WTC11 (cell line): ENCODE measurements around the gene DUSP1. TPM values are rescaled to one million over a fixed set of nuclear protein-coding genes. Genes with fewer than 3 reads are reported as not detected.
A peak's percentile ranks its signal among the peaks of the same experiment; 100 is the strongest.

Source experiments
- AR ChIP-seq: fragments of 250-450 bp; sonication (Bioruptor Pico); IDR thresholded peaks from 2 replicates; pipeline ENCODE4 v1.9.0; 2021; ENCODE audit warnings: mild to moderate bottlenecking
- CREM ChIP-seq: sonication (generic); formaldehyde crosslinking; IDR thresholded peaks from 2 replicates; pipeline ENCODE4 v1.8.1; 2022; ENCODE audit warnings: mild to moderate bottlenecking, missing genetic modification reagents, moderate library complexity
- E2F1 ChIP-seq: sonication (generic); formaldehyde crosslinking; IDR thresholded peaks from 2 replicates; pipeline ENCODE4 v1.8.0; 2022; ENCODE audit warnings: mild to moderate bottlenecking, missing genetic modification reagents
- FOXJ3 ChIP-seq: sonication (generic); formaldehyde crosslinking; IDR thresholded peaks from 2 replicates; pipeline ENCODE4 v1.9.0; 2021; ENCODE audit warnings: missing genetic modification reagents, mild to moderate bottlenecking, borderline replicate concordance
- FOXP1 ChIP-seq: sonication (generic); formaldehyde crosslinking; IDR thresholded peaks from 2 replicates; pipeline ENCODE4 v1.8.0; 2022; ENCODE audit warnings: missing genetic modification reagents, mild to moderate bottlenecking, moderate library complexity, borderline replicate concordance
- KAT7 ChIP-seq: sonication (generic); formaldehyde crosslinking; IDR thresholded peaks from 2 replicates; pipeline ENCODE4 v1.8.1; 2023; ENCODE audit warnings: missing genetic modification reagents, mild to moderate bottlenecking, borderline replicate concordance
- MAX ChIP-seq: sonication (generic); formaldehyde crosslinking; IDR thresholded peaks from 2 replicates; pipeline ENCODE4 v1.8.0; 2022; ENCODE audit warnings: mild to moderate bottlenecking, missing genetic modification reagents
- MLX ChIP-seq: sonication (generic); formaldehyde crosslinking; IDR thresholded peaks from 2 replicates; pipeline ENCODE4 v1.8.1; 2023; ENCODE audit warnings: mild to moderate bottlenecking, missing genetic modification reagents, moderate library complexity
- NFATC4 ChIP-seq: fragments of 250-450 bp; sonication (Bioruptor Pico); IDR thresholded peaks from 2 replicates; pipeline ENCODE4 v1.9.0; 2021; ENCODE audit warnings: mild to moderate bottlenecking
- NR2C2 ChIP-seq: sonication (generic); formaldehyde crosslinking; IDR thresholded peaks from 2 replicates; pipeline ENCODE4 v1.8.0; 2022; ENCODE audit warnings: mild to moderate bottlenecking, missing genetic modification reagents
- NR3C1 ChIP-seq: sonication (generic); formaldehyde crosslinking; conservative IDR thresholded peaks from 2 replicates; pipeline ENCODE4 v1.8.1; 2023; ENCODE audit warnings: low read depth, mild to moderate bottlenecking, missing genetic modification reagents
- PRDM15 ChIP-seq: sonication (generic); formaldehyde crosslinking; IDR thresholded peaks from 2 replicates; pipeline ENCODE4 v1.8.0; 2022; ENCODE audit warnings: missing genetic modification reagents
- PREB ChIP-seq: sonication (generic); formaldehyde crosslinking; IDR thresholded peaks from 2 replicates; pipeline ENCODE4 v1.8.1; 2022; ENCODE audit warnings: mild to moderate bottlenecking, missing genetic modification reagents, moderate library complexity, borderline replicate concordance
- RORB ChIP-seq: fragments of 250-450 bp; sonication (Bioruptor Pico); IDR thresholded peaks from 2 replicates; pipeline ENCODE4 v1.9.0; 2021; ENCODE audit warnings: mild to moderate bottlenecking
- SMAD4 ChIP-seq: sonication (generic); formaldehyde crosslinking; IDR thresholded peaks from 2 replicates; pipeline ENCODE4 v1.8.0; 2022; ENCODE audit warnings: mild to moderate bottlenecking, missing genetic modification reagents
- SP1 ChIP-seq: sonication (generic); formaldehyde crosslinking; conservative IDR thresholded peaks from 2 replicates; pipeline ENCODE4 v1.8.1; 2022; ENCODE audit warnings: missing genetic modification reagents
- TEAD1 ChIP-seq: sonication (generic); formaldehyde crosslinking; IDR thresholded peaks from 2 replicates; pipeline ENCODE4 v1.8.0; 2022; ENCODE audit warnings: mild to moderate bottlenecking, missing genetic modification reagents
- TP53 ChIP-seq: sonication (generic); formaldehyde crosslinking; IDR thresholded peaks from 2 replicates; pipeline ENCODE4 v1.8.1; 2023; ENCODE audit warnings: mild to moderate bottlenecking, missing genetic modification reagents
- ZMAT4 ChIP-seq: fragments of 250-450 bp; sonication (Bioruptor Pico); IDR thresholded peaks from 2 replicates; pipeline ENCODE4 v1.9.0; 2021; ENCODE audit warnings: mild to moderate bottlenecking
- ZNF138 ChIP-seq: sonication (generic); formaldehyde crosslinking; conservative IDR thresholded peaks from 2 replicates; pipeline ENCODE4 v1.8.1; 2022; ENCODE audit warnings: mild to moderate bottlenecking, moderate library complexity, missing genetic modification reagents
- ZNF512 ChIP-seq: sonication (generic); formaldehyde crosslinking; IDR thresholded peaks from 2 replicates; pipeline ENCODE4 v1.8.1; 2022; ENCODE audit warnings: missing genetic modification reagents, borderline replicate concordance
- ZNF671 ChIP-seq: fragments of 250-450 bp; sonication (Bioruptor Pico); IDR thresholded peaks from 2 replicates; pipeline ENCODE4 v1.8.0; 2021; ENCODE audit warnings: mild to moderate bottlenecking
- total RNA-seq: library from RNA; stranded (reverse); gene quantifications from 3 replicates; pipeline ENCODE4 v1.2.3, GENCODE V29; 2021

The DUSP1 gene
- total RNA-seq, 1 experiment from 2014 or later, result 9.5 TPM

- TF ChIP-seq MLX (CRISPR knock-in tag) (no peak), FOXP1 (CRISPR knock-in tag) (peak; percentile 96), AR (0 out of 2 replicates have a peak, but pooled peaks have one; percentile 47), ZNF138 (CRISPR knock-in tag) (no peak), NR2C2 (CRISPR knock-in tag) (no peak), ZNF512 (CRISPR knock-in tag) (no peak), RORB (peak; percentile 75; the same call in 1 of the 2 replicates), PRDM15 (CRISPR knock-in tag) (no peak), MAX (0 out of 2 replicates have a peak, but pooled peaks have one; percentile 72), SMAD4 (CRISPR knock-in tag) (no peak), ZNF671 (CRISPR knock-in tag) (no peak), PREB (no peak), FOXJ3 (no peak), E2F1 (CRISPR knock-in tag) (peak; percentile 60; the same call in 1 of the 2 replicates), TEAD1 (CRISPR knock-in tag) (peak; percentile 9; the same call in 1 of the 2 replicates), NR3C1 (CRISPR knock-in tag) (no peak), KAT7 (CRISPR knock-in tag) (0 out of 2 replicates have a peak, but pooled peaks have one; percentile 38), TP53 (CRISPR knock-in tag) (0 out of 2 replicates have a peak, but pooled peaks have one; percentile 73), CREM (peak; percentile 72; the same call in 1 of the 2 replicates), SP1 (CRISPR knock-in tag) (no peak), NFATC4 (0 out of 2 replicates have a peak, but pooled peaks have one; percentile 47), ZMAT4 (CRISPR knock-in tag) (0 out of 2 replicates have a peak, but pooled peaks have one; percentile 26)
These were observed at the start of gene DUSP1 (continued) for GRCh38 chr5:172770675-172771438.
